NB4 (cell line): Measurements from ENCODE around the gene TMEM252.

Source experiments
- CTCF ChIP-seq: IDR thresholded peaks from one replicate; pipeline ENCODE4 v1.5.1; 2012; ENCODE audit warnings: low read depth, low read length
- MAX ChIP-seq: IDR thresholded peaks from 2 replicates; pipeline ENCODE4 v1.6.1; 2011; ENCODE audit warnings: low read depth, low read length
- POLR2A ChIP-seq: IDR thresholded peaks from 2 replicates; pipeline ENCODE4 v1.6.1; 2011; ENCODE audit warnings: mild to moderate bottlenecking; ENCODE audit not compliant: insufficient read length; ENCODE audit errors: extremely low read depth

GRCh38 chr9:68546596-68547390 is 6.1 kb upstream of the TMEM252 start:
- TF ChIP-seq CTCF (no peak), POLR2A (no peak), MAX (peak; percentile 76)
